ENCODE data around the gene GPR150. TPM values are rescaled to one million over a fixed set of nuclear protein-coding genes. Genes with fewer than 3 reads are reported as not detected.

The GPR150 gene
- total and polyA plus RNA-seq, 9 of the 15 experiments (the other 6 are each of a cell fraction or from before 2014, with no cell fraction given), result not detected

- no peak for ATAC-seq
- Histone ChIP-seq H3K4me2 (ENCODE audit: insufficient read depth, low read length) (no peak overlapping the region), H3K9me1 (ENCODE audit: control insufficient read depth, insufficient read depth, low read length) (no peaks in the 10 kb centered on the region), H3K9me3 (replicated peaks; ENCODE audit: control insufficient read depth, insufficient read depth, low read depth, low read length) (no peaks in the 10 kb centered on the region), H3K36me3 (ENCODE audit: control insufficient read depth, insufficient read depth, low read length) (no peaks in the 10 kb centered on the region), H3K4me3 (no peak overlapping the region), H3K27ac (ENCODE audit: extremely low read depth, low read depth, low read length) (no peak overlapping the region), H4K20me1 (replicated peaks; ENCODE audit: control insufficient read depth, insufficient read depth, low read length) (no peaks in the 10 kb centered on the region), H3K27me3 (ENCODE audit: control insufficient read depth in 2 of 2, insufficient read depth in 2 of 2, low read length in 2 of 2) (no peaks in the 10 kb centered on the region), H3K9ac (ENCODE audit: insufficient read depth in 1 of 2, low read depth in 2 of 2, low read length in 2 of 2) (no peak overlapping the region), H3K4me1 (replicated peaks in 1 of 2; ENCODE audit: control insufficient read depth in 2 of 2, insufficient read depth in 2 of 2, low read length in 2 of 2) (peaks cover 0 to 13% of the 10 kb centered on the region in 2 experiments; a peak in 4 of 5 replicates), H3K79me2 (ENCODE audit: control insufficient read depth, insufficient read depth, low read length) (no peaks in the 10 kb centered on the region), H2AFZ (ENCODE audit: low read depth, low read length) (no peak overlapping the region)
- ChIA-PET POLR2A (no interaction called here), CTCF (ENCODE audit: low intra/inter-chr PET ratio) (no interaction called here)
- in situ Hi-C loops (cut with MboI) (loop anchor here (25.0 kb wide), 1 partner anchor 708 kb away; no protein-coding TSS in a partner anchor), intact Hi-C loops (cut with micrococcal nuclease) (no loop called here)
- BruUV-seq (replicated peaks), result no TSS peak
- TF ChIP-seq ZNF551 (CRISPR knock-in tag; IDR thresholded peaks at IDR 0.05) (no peak), CBX2 (IDR thresholded peaks at IDR 0.05; ENCODE audit: insufficient read depth, low read length, poor library complexity, severe bottlenecking) (no peak), ZKSCAN3 (CRISPR knock-in tag; IDR thresholded peaks at IDR 0.05) (no peak), ESRRB (CRISPR knock-in tag; IDR thresholded peaks at IDR 0.05; ENCODE audit: borderline replicate concordance) (no peak), MYNN (IDR thresholded peaks at IDR 0.05) (no peak), MYNN (CRISPR knock-in tag; IDR thresholded peaks at IDR 0.05) (no peak), ZBTB49 (CRISPR knock-in tag; IDR thresholded peaks at IDR 0.05; ENCODE audit: borderline replicate concordance) (no peak), ZNF175 (CRISPR knock-in tag; IDR thresholded peaks at IDR 0.05; ENCODE audit: low read depth) (no peak), SLC30A9 (CRISPR knock-in tag; IDR thresholded peaks at IDR 0.05) (no peak), PRDM10 (IDR thresholded peaks at IDR 0.05; ENCODE audit: partially characterized antibody) (no peak), CEBPG (CRISPR knock-in tag; IDR thresholded peaks at IDR 0.05) (no peak), CEBPG (tag; conservative IDR thresholded peaks at IDR 0.05 in 1 of 2, IDR thresholded peaks at IDR 0.05 in 1 of 2) (no peak), KDM2B (CRISPR knock-in tag; IDR thresholded peaks at IDR 0.05) (no peak), ARHGAP35 (IDR thresholded peaks at IDR 0.05; ENCODE audit: partially characterized antibody) (no peak), DACH1 (IDR thresholded peaks at IDR 0.05; ENCODE audit: partially characterized antibody) (no peak), PHF8 (IDR thresholded peaks at IDR 0.05; ENCODE audit: borderline replicate concordance, low read length) (no peak), RUNX1 (IDR thresholded peaks at IDR 0.05; ENCODE audit: low read depth) (no peak), RBM25 (IDR thresholded peaks at IDR 0.05; ENCODE audit: low read depth, low read length, severe bottlenecking) (no peak)
- 55% methylated on average over 1 of the region's 1 CpG for WGBS (ENCODE audit: insufficient coverage, low coverage, missing lambda C conversion rate)
- no peak for FAIRE-seq
- DNase-seq (ENCODE audit: extremely low read depth in 1 of 4, low spot score in 3 of 4), result no peak
Observed at GRCh38 chr5:95628933-95629332, 9.0 kb downstream of the GPR150 start.
